MM.1S (cell line): ENCODE data around the gene RPL11.

ENCODE experiments used
- CTCF ChIP-seq: fragments of 300-600 bp; sonication (generic); IDR thresholded peaks from 2 replicates; pipeline ENCODE4 v1.5.1; 2016; ENCODE audit warnings: antibody characterized with exemption, low read length, mixed read lengths
- EZH2 ChIP-seq: fragments of 300-600 bp; sonication (generic); optimal IDR thresholded peaks from 2 replicates; pipeline ENCODE3; 2017; ENCODE audit warnings: low read depth, mild to moderate bottlenecking, antibody characterized with exemption, low read length, mixed read lengths
- EZH2phosphoT487 ChIP-seq: fragments of 300-600 bp; sonication (generic); IDR thresholded peaks from 2 replicates; pipeline ENCODE4 v1.6.1; 2018; ENCODE audit warnings: antibody characterized with exemption, low read length

DNA sequence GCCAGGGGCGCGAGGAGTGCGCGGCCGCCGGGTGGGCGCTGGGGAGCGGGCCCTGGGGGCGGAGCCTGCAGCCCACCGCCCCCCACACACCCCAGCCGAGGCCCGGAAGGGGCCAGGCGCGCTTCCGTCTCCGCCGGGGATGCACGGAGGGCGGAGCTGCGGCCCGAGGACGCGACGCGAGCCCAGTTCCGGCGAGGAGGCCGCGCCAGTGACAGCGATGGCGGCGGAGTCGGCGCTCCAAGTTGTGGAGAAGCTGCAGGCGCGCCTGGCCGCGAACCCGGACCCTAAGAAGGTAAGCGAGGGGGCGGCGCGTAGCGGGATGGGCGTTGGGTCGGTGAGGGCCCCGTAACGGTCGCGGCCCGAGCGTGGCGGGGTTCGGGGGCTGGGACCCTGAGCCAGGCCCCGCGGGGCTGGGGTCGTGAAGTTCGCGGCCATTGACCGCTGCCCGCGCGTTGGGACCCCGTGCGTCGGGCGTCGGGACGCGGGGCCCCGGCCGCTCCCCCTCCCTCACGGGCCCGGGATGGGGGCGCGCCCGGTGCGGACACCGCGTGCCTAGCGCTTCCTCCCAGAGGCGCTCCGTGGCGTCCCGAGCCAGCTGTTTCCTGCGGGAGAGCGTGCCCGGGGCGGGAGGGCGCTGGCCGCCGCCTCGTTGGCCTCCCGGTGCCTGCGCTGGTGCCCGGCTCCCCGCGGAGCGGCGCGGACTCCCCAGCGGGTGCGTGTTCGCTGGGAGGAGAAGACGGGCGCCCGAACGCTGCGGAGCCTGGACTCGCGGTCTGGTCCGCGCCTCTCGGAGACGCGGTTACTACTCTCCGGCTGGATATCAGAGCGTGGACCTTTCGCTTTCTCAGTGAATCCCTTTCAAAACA lies 51.9 kb downstream of the RPL11 start, which contains the start of gene ELOA:
- no peak for TF ChIP-seq EZH2
- no peak for TF ChIP-seq EZH2phosphoT487
- no peak for TF ChIP-seq CTCF
